Esophagus muscularis mucosa (tissue), 3 donors: ENCODE measurements around the gene N4BP2L2.

ENCODE experiments used
- POLR2A ChIP-seq: fragments of 450-650 bp; IDR thresholded peaks from one replicate; pipeline ENCODE4 v1.6.1; 2017; ENCODE audit warnings: antibody characterized with exemption, moderate library complexity, mild to moderate bottlenecking, low read depth
- POLR2AphosphoS5 ChIP-seq, 2 donors: sonication (generic); formaldehyde crosslinking; IDR thresholded peaks; one replicate each; pipeline ENCODE4 v1.6.1; 2017; ENCODE audit warnings: antibody characterized with exemption in 2 of 2
- TF ChIP-seq, protein P1 (sequence below), 3 experiments: fragments of 200-600 bp in 2 of 3; fragments of 450-650 bp in 1 of 3; sonication (generic) in 2 of 3; IDR thresholded peaks; one replicate each; pipeline ENCODE4 v1.5.1; 2017 to 2019; ENCODE audit warnings: antibody characterized with exemption in 3 of 3, mild to moderate bottlenecking in 2 of 3, moderate library complexity in 1 of 3

DNA sequence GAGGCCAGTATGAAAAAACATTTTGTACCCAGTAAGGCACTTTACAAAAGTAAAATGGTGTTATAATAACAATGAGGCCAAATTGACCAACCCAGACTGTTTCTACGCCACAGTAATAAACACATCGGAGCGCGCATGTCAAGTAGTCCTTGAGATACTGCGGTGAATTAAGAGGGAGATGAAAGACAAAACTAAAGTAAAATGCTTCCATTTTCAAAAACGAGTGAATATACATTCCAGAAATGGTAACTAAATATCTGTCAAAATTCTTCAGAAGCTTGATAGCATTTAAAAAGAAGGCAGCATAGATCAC, 129.6 kb downstream of the N4BP2L2 start:
- TF ChIP-seq POLR2A (no peak), POLR2AphosphoS5 (IDR thresholded peaks at IDR 0.05) (no peak)
- TF ChIP-seq, protein P1, sequence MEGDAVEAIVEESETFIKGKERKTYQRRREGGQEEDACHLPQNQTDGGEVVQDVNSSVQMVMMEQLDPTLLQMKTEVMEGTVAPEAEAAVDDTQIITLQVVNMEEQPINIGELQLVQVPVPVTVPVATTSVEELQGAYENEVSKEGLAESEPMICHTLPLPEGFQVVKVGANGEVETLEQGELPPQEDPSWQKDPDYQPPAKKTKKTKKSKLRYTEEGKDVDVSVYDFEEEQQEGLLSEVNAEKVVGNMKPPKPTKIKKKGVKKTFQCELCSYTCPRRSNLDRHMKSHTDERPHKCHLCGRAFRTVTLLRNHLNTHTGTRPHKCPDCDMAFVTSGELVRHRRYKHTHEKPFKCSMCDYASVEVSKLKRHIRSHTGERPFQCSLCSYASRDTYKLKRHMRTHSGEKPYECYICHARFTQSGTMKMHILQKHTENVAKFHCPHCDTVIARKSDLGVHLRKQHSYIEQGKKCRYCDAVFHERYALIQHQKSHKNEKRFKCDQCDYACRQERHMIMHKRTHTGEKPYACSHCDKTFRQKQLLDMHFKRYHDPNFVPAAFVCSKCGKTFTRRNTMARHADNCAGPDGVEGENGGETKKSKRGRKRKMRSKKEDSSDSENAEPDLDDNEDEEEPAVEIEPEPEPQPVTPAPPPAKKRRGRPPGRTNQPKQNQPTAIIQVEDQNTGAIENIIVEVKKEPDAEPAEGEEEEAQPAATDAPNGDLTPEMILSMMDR (IDR thresholded peaks at IDR 0.05): no peak
